ENCODE measurements around the gene HNRNPA1. TPM values are rescaled to one million over a fixed set of nuclear protein-coding genes. Genes with fewer than 3 reads are reported as not detected.
A peak's percentile ranks its signal among the peaks of the same experiment; 100 is the strongest.

The HNRNPA1 gene
- total and polyA plus RNA-seq, 9 of the 15 experiments (the other 6 are each of a cell fraction or from before 2014, with no cell fraction given) = 1,166 to 2,703 (median 1,815) TPM

GRCh38 chr12:54296393-54297099 lies 16.0 kb downstream of the HNRNPA1 start (continued):
- TF ChIP-seq CREBBP (IDR thresholded peaks at IDR 0.05; ENCODE audit: low read depth, low read length) = no peak
- peak in 1 of 2 experiments; percentile 26; a peak in 1 of 4 replicates for TF ChIP-seq SRF (CRISPR knock-in tag; IDR thresholded peaks at IDR 0.05)
- TF ChIP-seq RBM15 (IDR thresholded peaks at IDR 0.05; ENCODE audit: insufficient read depth, low read length) = no peak
- TF ChIP-seq NBN (IDR thresholded peaks at IDR 0.05; ENCODE audit: low read depth) = peak; percentile 68
- no peak for TF ChIP-seq ZFP1 (CRISPR knock-in tag; IDR thresholded peaks at IDR 0.05)
- TF ChIP-seq NFRKB (IDR thresholded peaks at IDR 0.05; ENCODE audit: low read depth) = peak; percentile 84
- no peak for TF ChIP-seq NFXL1 (CRISPR knock-in tag; IDR thresholded peaks at IDR 0.05)
- no peak for TF ChIP-seq ZNF395 (CRISPR knock-in tag; IDR thresholded peaks at IDR 0.05)
- no peak for TF ChIP-seq ZNF274 (IDR thresholded peaks at IDR 0.05; ENCODE audit: borderline replicate concordance, low read depth, low read length)
- no peak; the same call in 1 of the 2 replicates for TF ChIP-seq HSF4 (CRISPR knock-in tag; IDR thresholded peaks at IDR 0.05; ENCODE audit: borderline replicate concordance)
- no peak for TF ChIP-seq RB1 (IDR thresholded peaks at IDR 0.05; ENCODE audit: low read depth)
- peak in 1 of 2 experiments; percentile 22; a peak in 1 of 4 replicates for TF ChIP-seq MAZ (CRISPR knock-in tag; conservative IDR thresholded peaks at IDR 0.05 in 1 of 2, IDR thresholded peaks at IDR 0.05 in 1 of 2)
- no peak for TF ChIP-seq TFAM (CRISPR knock-in tag; conservative IDR thresholded peaks at IDR 0.05)
- no peak for TF ChIP-seq NR0B1 (IDR thresholded peaks at IDR 0.05; ENCODE audit: partially characterized antibody)
- no peak for TF ChIP-seq YY1 (IDR thresholded peaks at IDR 0.05; ENCODE audit: borderline replicate concordance in 1 of 3, control insufficient read depth in 1 of 3, extremely low read depth in 1 of 3, insufficient read depth in 3 of 3, insufficient read length in 1 of 3, insufficient replicate concordance in 2 of 3, low read depth in 1 of 3, low read length in 2 of 3)
- no peak for TF ChIP-seq E2F6 (IDR thresholded peaks at IDR 0.05; ENCODE audit: borderline replicate concordance in 1 of 2, extremely low read depth in 1 of 2, insufficient read depth in 1 of 2, insufficient read length in 1 of 2, low read depth in 1 of 2, low read length in 1 of 2, poor library complexity in 1 of 2, severe bottlenecking in 1 of 2)
- peak; percentile 52 for TF ChIP-seq SMARCA4 (IDR thresholded peaks at IDR 0.05)

All from K562 (cell line).